Stimulated activated CD8-positive, alpha-beta memory T cell treated with anti-CD3 and anti-CD28 coated beads, Interleukin-15, amount 100 ng/mL, for 24 hours (primary cell): ENCODE data around the gene DNASE1L2.
A peak's percentile ranks its signal among the peaks of the same experiment; 100 is the strongest.
"Not testable (repeated sequence)": the region's sequence is repeated elsewhere in the genome, so short reads cannot be mapped to it uniquely, and the experiment has no call there.

Experiments used
- DNase-seq: peaks from one replicate; pipeline ENCODE4 v3.0.0-alpha.2; 2020; ENCODE audit warnings: low read depth

The DNASE1L2 gene

GRCh38 chr16:2203119-2203688 lies 33.0 kb upstream of the DNASE1L2 start:
- not testable (repeated sequence) for DNase-seq

DNA sequence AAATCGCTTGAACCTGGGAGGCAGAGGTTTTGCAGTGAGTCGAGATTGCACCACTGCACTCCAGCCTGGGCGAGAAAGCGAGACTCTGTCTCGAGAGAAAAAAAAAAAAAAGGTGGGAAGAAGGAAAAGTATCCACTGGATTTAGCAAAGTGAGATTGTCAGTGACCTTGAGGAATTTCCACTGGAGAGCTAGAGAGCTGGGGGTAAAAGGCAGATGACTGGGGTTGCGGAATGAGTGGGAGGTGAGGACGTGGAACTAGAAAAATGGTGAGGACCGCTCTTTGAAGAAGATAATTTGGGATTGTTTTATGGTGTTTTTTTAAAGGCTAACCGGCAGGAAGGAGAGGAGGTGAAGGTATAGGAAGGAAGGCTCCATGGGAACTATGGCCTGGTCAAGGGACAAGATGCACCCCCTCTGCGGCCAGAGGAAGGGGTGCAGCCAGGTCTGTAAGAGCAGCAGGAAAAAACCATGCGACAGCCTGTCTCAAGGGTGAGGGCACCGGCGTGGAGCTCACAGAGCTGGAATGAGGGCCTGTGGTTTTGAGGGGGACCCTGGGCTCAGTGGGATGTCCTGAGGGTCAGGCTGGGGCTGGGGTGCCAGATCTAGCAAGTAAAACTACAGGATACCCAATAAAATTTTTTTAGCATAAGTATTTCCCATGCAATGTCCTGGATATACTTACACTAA lies 31.7 kb upstream of the DNASE1L2 start:
- no peak for DNase-seq

- peak; percentile 87 for DNase-seq
These were observed 30.9 kb upstream of the DNASE1L2 start, which contains the start of gene MLST8 for GRCh38 chr16:2205104-2205966. TSS of gene MLST8 (plus strand) at chr16:2205454. CDS start at chr16:2206086, 632 bp downstream.

GRCh38 chr16:2205967-2206313 lies 30.3 kb upstream of the DNASE1L2 start:
- DNase-seq = no peak

DNA sequence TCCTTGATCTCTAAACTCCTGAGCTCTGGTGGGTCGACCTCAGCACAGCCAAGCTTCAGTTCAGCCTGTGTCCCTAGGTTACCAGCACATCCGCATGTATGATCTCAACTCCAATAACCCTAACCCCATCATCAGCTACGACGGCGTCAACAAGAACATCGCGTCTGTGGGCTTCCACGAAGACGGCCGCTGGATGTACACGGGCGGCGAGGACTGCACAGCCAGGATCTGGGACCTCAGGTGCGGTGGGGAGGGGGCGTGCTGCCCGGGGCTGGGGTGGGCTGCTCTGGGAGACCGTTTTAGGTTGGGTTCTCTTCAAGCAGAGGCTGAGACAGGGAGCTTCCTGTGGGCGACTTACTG lies 29.8 kb upstream of the DNASE1L2 start:
- no peak for DNase-seq

DNA sequence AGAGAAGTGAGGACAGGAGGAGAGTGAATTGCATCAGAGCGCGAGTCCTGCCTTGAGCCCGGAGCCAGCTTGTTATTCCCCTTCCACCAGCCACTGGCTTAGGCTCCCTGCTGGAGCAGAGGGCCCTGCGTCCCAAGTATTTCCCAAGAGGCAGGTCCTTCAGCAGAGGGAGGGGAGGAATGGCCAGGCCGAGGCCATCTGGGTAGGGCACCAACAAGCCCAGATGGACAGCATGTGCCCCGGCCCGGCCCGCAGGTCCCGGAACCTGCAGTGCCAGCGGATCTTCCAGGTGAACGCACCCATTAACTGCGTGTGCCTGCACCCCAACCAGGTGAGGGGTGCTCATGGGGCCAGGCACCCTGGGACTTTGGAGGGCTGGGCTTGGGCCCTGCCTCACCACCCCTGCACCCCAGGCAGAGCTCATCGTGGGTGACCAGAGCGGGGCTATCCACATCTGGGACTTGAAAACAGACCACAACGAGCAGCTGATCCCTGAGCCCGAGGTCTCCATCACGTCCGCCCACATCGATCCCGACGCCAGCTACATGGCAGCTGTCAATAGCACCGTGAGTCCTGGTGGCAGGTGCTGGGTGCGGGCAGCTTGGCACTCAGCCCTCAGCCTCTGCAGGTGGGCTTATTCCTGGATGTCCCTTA lies 29.3 kb upstream of the DNASE1L2 start:
- no peak for DNase-seq

DNA sequence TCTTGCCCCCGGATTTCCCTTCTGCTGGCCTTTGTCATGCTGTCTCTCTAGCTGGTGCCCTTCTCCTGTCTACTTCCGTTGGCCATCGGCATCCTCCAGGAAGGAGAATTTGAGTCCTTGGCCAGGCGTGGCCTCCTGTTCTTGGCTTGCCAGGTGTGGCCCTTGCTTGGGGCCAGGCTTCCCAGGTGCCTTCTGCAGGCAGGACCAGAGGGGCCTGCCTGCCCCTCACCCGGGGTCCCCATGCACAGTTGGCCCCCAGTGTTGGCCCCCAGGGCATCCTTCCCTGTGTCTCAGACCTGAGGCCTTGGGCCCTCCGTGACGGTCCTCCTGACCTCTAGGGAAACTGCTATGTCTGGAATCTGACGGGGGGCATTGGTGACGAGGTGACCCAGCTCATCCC lies 28.4 kb upstream of the DNASE1L2 start:
- no peak for DNase-seq

DNA sequence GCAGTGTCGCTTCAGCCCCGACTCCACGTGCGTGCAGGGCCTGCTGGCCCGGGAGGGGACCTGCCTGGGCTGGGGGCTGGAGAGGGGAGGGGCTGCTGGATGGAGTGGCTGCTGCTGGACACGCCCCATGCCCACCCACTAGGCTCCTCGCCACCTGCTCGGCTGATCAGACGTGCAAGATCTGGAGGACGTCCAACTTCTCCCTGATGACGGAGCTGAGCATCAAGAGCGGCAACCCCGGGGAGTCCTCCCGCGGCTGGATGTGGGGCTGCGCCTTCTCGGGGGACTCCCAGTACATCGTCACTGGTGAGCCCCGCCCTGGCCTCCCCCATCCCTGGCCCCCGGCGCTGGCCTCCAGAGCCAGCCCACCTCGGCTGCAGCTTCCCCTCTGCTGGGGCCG lies 27.9 kb upstream of the DNASE1L2 start:
- DNase-seq = no peak

- no peak for DNase-seq
These were observed 27.5 kb upstream of the DNASE1L2 start for GRCh38 chr16:2208772-2209171.

DNA sequence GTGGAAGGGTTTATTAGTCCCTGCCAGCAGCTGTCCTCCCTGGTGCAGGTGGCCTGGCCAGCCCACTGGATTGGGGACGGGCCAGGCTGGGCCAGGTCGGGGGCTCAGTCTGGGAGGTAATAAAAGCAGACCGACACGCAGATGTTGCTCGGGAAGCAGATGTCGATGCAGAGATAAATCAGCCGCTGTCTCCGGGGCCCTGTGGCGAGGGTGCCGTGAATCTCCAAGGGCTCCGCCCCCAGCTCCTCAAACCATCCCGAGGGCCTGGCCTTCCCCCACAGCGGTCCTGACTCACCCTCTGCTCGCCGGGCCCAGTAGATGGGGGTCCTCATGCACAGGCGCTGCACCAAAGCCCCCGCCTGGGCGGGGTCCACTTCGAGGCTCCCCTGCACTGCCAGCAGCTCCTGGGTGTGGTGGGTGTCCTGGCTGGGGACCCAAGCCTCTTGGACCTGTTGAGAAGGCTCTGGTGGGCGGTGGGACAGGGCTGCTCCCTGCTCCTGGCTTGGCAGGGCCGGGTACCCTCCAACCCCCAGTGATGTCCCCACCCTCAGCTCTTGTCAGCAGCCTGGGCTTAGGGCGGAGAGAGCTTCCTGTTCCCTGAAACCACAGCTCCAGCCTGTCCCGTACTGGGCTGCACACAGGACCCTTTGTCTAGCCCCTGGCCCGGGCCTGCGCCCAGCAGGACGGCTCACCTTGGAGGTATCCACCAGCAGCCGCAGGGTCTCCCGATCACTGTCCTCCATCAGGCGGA lies 26.8 kb upstream of the DNASE1L2 start:
- no peak for DNase-seq

- DNase-seq = no peak
These were observed 26.3 kb upstream of the DNASE1L2 start for GRCh38 chr16:2210009-2210332.

DNA sequence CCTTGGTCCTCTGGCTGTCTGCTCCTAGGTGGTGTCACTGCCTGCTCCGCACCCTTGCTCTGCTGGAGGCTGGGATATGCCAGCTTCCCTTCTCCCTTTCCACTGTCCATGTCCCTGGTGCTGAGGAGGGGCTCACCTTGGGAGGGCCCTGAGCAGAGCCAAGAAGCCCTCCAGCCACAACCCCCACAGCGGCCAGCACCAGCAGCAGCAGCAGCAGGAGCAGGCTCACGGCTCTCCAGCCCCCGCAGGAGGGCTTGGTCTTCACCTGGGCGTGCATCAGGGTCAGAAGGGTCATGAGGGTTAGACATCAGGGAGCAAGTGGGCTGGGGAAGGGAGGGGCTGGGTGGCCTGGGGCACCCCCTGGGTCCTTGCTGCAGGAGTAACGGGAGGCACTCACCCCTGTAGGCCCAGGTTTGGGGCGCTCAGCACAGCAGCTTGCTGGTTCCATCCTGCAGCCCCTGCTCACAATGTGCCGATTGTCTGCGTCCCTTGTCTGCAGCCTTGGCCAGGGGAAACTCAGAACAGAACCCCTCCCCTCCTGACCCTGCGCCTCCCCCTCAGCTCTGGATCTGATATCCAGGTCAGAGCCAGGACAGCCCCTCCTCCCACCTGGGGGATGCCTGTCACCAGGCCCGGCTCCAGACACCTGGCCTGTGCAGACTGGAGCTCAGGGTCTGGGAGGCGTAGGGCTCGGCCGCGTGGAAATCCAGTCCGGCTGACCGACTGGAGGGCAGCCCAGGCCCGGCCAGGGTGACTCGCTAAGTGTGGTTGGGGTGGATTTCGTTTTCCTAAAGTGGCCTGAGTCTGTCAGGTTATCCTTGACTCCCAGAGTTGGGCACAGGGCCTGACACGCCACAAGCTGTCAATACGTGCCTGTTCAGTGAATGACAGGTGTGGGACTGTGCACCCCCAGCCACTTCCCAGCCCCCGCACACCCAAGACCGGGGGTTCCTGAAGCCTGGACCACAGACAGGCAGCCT lies 25.6 kb upstream of the DNASE1L2 start, which contains the start of gene BRICD5:
BRICD5 (minus strand) TSS at position 478 of the 980 bp plus-strand sequence; CDS start at position 448, 30 bp downstream.
- DNase-seq = no peak

DNA sequence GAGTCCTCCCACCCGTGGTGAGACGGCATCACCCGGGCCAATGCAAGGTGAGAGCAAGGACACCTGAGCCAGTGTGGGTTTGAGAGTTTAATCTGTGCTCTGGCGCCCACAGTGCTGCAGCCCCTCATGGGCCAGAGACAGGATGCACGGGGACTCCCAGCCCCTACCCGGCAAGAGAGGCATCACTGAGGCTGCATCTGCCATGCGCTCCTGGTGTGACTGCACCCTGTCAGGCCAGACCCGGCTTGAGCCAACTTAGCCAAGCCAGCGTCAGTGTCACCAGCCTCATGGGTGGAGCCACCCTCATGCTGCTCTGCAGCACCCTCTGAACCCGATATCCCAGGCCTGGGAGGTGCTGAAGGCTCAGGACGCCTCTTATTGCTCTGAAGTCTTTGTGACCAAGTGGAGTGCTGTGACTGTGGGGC lies 24.3 kb upstream of the DNASE1L2 start:
- no peak for DNase-seq

GRCh38 chr16:2212362-2213324 lies 23.6 kb upstream of the DNASE1L2 start:
- DNase-seq = no peak

GRCh38 chr16:2213817-2214718 lies 22.2 kb upstream of the DNASE1L2 start:
- no peak for DNase-seq

DNA sequence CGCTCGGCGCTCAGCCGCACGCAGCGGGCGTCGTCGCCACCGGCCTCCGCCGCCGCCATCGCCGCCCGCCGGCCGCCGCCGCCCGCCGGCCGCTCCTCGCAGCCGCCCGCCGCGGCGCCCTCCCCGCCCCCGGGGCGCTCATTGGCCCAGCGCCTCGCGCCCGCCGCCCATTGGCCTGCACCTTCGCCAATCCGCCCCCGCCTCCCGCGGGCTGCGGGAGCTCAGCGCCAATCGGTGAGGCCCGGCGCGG lies 21.6 kb upstream of the DNASE1L2 start, which contains the start of gene PGP:
PGP (minus strand) TSS at position 122 of the 250 bp plus-strand sequence; CDS start at position 59, 63 bp downstream.
- DNase-seq = no peak

DNA sequence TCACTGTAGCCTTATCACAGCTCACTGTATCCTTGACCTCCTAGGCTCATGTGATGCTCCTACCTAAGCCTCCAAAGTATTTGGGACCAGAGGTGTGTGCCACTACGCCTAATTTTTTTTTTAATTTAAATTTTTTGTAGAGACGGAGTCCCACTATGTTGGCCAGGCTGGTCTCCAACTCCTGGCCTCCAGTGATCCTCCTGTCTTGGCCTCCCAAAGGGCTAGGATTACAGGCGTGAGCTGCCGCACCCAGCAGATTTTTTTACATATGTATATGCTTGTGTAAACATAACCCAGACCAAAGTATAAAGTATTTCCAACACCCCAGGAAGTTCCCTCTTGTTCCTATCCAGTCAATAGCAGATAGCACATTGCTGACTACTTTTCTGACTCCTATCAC lies 19.9 kb upstream of the DNASE1L2 start:
- DNase-seq = no peak

DNA sequence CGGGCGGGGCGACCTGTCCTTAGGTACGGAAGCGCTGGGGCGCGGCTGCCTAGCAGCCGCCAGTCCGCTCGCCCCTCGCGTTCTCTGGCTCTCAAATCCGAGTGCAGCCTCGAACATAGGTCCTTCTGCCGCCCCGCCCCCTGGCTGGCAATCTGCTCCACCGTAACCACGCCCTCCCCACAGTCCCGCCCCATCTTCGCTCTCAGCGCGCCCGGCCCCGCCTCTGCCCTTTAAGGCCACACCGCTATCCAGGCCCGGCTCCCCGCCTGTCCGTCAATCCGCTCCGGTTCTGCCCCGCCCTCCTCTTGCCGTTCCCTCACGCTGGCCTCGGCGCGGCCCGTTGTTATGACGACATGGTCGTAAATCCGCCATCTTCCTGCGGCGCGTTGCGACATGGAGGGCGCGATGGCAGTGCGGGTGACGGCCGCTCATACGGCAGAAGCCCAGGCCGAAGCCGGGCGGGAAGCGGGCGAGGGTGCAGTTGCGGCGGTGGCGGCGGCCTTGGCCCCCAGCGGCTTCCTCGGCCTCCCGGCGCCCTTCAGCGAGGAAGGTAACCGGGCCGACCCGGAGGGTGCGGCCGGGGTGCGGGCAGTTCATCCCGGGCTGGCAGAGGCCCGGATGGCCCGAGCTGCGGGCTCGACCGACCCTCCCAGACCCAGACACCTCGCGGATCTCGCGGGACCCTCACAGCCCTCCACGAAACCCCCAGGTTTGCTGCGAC lies 12.9 kb upstream of the DNASE1L2 start, which contains the start of gene E4F1:
E4F1 (plus strand) TSS at position 371 of the 721 bp plus-strand sequence; CDS start at position 394, 23 bp downstream.
- DNase-seq = peak; percentile 98
